NOMO-1 (cell line): ENCODE results near the gene EDAR.

Experiments
- DNase-seq, 2 experiments: peaks; one replicate each; lab custom pipeline; 2025; ENCODE audit not compliant: unreplicated experiment in 2 of 2; lab: John Stamatoyannopoulos, UW

EDAR gene

GRCh38 chr2:108969856-108970255 is 19.2 kb downstream of the EDAR start:
- no peak for DNase-seq

- DNase-seq = no peak
Observed at GRCh38 chr2:108968619-108969018, 20.4 kb downstream of the EDAR start.

- no peak for DNase-seq
Observed at GRCh38 chr2:108967757-108968156, 21.3 kb downstream of the EDAR start.

GRCh38 chr2:108965540-108966289 is 23.3 kb downstream of the EDAR start:
- no peak for DNase-seq

- no peak for DNase-seq
Observed at GRCh38 chr2:108963057-108963456, 26.0 kb downstream of the EDAR start.

GRCh38 chr2:108961796-108962195 is 27.2 kb downstream of the EDAR start:
- DNase-seq = no peak

GRCh38 chr2:108960006-108960405 is 29.0 kb downstream of the EDAR start:
- DNase-seq = no peak

- no peak for DNase-seq
Observed at GRCh38 chr2:108959401-108959800, 29.6 kb downstream of the EDAR start.

GRCh38 chr2:108958632-108959341 is 30.2 kb downstream of the EDAR start:
- no peak for DNase-seq

GRCh38 chr2:108958002-108958401 is 31.0 kb downstream of the EDAR start:
- DNase-seq = no peak

GRCh38 chr2:108956375-108956774 is 32.6 kb downstream of the EDAR start:
- no peak for DNase-seq

- no peak for DNase-seq
Observed at GRCh38 chr2:108950369-108951135, 38.5 kb downstream of the EDAR start.

- DNase-seq = no peak
Observed at GRCh38 chr2:108949316-108950239, 39.4 kb downstream of the EDAR start.

- no peak for DNase-seq
Observed at GRCh38 chr2:108947271-108947907, 41.6 kb downstream of the EDAR start.

- DNase-seq = no peak
Observed at GRCh38 chr2:108946442-108946841, 42.6 kb downstream of the EDAR start.

- no peak for DNase-seq
Observed at GRCh38 chr2:108945969-108946368, 43.1 kb downstream of the EDAR start.

GRCh38 chr2:108944601-108945331 is 44.3 kb downstream of the EDAR start:
- DNase-seq = no peak

- no peak for DNase-seq
Observed at GRCh38 chr2:108943751-108944150, 45.3 kb downstream of the EDAR start.

- DNase-seq = no peak
Observed at GRCh38 chr2:108942888-108943287, 46.1 kb downstream of the EDAR start.
